HUES48 (cell line): ENCODE data around the gene TSEN54.

Experiments
- H3K27ac ChIP-seq: one replicate; pipeline ENCODE4 v1.7.0; 2013; ENCODE audit warnings: low read depth, low read length, inconsistent platforms
- H3K27me3 ChIP-seq: 2 replicates; pipeline ENCODE4 v1.6.1; 2013; ENCODE audit warnings: mild to moderate bottlenecking, low read length; ENCODE audit not compliant: control insufficient read depth, insufficient read depth
- H3K36me3 ChIP-seq: 2 replicates; pipeline ENCODE4 v1.6.1; 2013; ENCODE audit warnings: low read length; ENCODE audit not compliant: control insufficient read depth, insufficient read depth
- H3K4me1 ChIP-seq: 2 replicates; pipeline ENCODE4 v1.6.1; 2013; ENCODE audit warnings: mild to moderate bottlenecking, low read length; ENCODE audit not compliant: control insufficient read depth, insufficient read depth
- H3K4me3 ChIP-seq: 2 replicates; pipeline ENCODE4 v1.5.1; 2013; ENCODE audit warnings: mild to moderate bottlenecking, low read depth, low read length
- H3K9ac ChIP-seq: 2 replicates; pipeline ENCODE4 v1.6.1; 2013; ENCODE audit warnings: mild to moderate bottlenecking, low read depth, low read length, moderate library complexity
- H3K9me3 ChIP-seq: 2 replicates; pipeline ENCODE4 v1.6.1; 2013; ENCODE audit warnings: low read length; ENCODE audit not compliant: control insufficient read depth, insufficient read depth

Gene TSEN54

GRCh38 chr17:75489511-75489955 lies 26.8 kb upstream of the TSEN54 start:
- Histone ChIP-seq H3K4me1 (no peaks in the 10 kb centered on the region), H3K36me3 (peaks cover 37% of the 10 kb centered on the region), H3K27ac (no peak overlapping the region), H3K9me3 (no peaks in the 10 kb centered on the region), H3K4me3 (no peak overlapping the region), H3K9ac (no peak overlapping the region), H3K27me3 (no peaks in the 10 kb centered on the region)

- H3K36me3 ChIP-seq: peaks cover 44% of the 10 kb centered on the region
- H3K4me1 ChIP-seq: no peaks in the 10 kb centered on the region
- H3K4me3 ChIP-seq: no peak overlapping the region
- no peak overlapping the region for H3K27ac ChIP-seq
- H3K9ac ChIP-seq: no peak overlapping the region
- H3K27me3 ChIP-seq: no peaks in the 10 kb centered on the region
- H3K9me3 ChIP-seq: no peaks in the 10 kb centered on the region
Observed at GRCh38 chr17:75490173-75490743, 26.1 kb upstream of the TSEN54 start.

DNA sequence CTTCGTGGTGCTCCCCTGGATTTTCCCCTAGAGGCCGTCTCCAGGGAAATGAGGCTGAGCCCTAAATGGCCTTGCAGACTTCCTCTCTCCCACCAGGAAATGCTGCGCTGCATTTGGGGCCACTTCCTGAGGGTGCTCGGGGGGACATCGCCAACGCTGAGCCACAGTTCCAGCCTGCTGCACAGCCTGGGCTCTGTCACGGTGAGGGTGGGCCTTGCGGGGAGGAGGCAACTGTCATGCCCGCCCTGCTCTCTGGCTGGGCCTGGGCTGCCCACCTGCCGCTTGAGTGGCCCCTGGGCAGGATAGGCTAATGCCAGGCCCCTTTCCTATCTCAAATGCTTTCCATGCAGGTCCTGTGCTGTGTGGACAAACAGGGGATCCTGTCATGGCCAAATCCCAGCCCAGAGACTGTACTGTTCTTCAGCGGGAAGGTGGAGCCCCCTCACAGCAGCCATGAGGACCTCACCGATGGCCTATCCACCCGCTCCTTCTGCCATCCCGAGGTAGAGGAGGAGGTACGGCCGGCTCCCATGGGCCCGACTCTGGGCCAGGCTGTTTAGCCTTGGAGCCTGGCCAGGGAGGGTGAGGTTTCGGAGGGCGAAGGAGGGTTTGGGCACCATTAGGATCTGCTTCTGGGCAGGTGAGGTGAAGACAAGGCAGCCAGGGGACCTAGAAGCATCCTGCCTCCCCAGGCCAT lies 25.2 kb upstream of the TSEN54 start:
- Histone ChIP-seq H3K27me3 (no peaks in the 10 kb centered on the region), H3K4me1 (no peaks in the 10 kb centered on the region), H3K9ac (no peak overlapping the region), H3K9me3 (no peaks in the 10 kb centered on the region), H3K4me3 (no peak overlapping the region), H3K36me3 (peaks cover 52% of the 10 kb centered on the region), H3K27ac (no peak overlapping the region)

GRCh38 chr17:75491680-75492079 lies 24.6 kb upstream of the TSEN54 start:
- H3K9me3 ChIP-seq: no peaks in the 10 kb centered on the region
- H3K9ac ChIP-seq: no peak overlapping the region
- H3K27me3 ChIP-seq: no peaks in the 10 kb centered on the region
- H3K27ac ChIP-seq: no peak overlapping the region
- H3K36me3 ChIP-seq: peaks cover 58% of the 10 kb centered on the region
- no peak overlapping the region for H3K4me3 ChIP-seq
- H3K4me1 ChIP-seq: no peaks in the 10 kb centered on the region

- peaks cover 64% of the 10 kb centered on the region for H3K36me3 ChIP-seq
Observed at GRCh38 chr17:75492555-75493168, 23.7 kb upstream of the TSEN54 start.

DNA sequence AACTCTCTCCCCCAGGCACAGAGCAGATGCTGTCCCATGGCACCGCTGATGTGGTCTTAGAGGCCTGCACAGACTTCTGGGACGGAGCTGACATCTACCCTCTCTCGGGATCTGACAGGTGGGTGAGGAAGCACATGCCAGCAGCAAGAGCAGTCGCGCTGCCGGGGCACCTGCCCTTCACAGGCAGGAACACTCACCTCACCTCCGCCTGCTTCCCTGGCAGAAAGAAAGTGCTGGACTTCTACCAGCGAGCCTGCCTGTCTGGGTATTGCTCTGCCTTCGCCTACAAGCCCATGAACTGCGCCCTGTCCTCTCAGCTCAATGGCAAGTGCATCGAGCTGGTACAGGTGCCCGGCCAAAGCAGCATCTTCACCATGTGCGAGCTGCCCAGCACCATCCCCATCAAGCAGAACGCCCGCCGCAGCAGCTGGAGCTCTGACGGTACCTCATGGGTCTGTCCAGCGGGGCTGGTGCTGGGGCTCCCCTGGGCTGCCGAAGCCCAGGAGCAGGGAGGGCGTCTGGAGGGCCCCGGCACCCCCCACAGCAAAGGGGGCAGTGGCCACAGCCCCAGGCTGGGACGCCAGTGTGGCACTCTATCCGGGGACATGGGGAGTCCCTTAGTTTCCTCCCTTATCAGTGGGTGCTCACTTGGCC lies 22.7 kb upstream of the TSEN54 start:
- Histone ChIP-seq H3K9me3 (no peaks in the 10 kb centered on the region), H3K27me3 (no peaks in the 10 kb centered on the region), H3K4me1 (no peaks in the 10 kb centered on the region), H3K9ac (no peak overlapping the region), H3K36me3 (peaks cover 73% of the 10 kb centered on the region), H3K4me3 (no peak overlapping the region), H3K27ac (no peak overlapping the region)

More at GRCh38 chr17:75492555-75493168, 23.7 kb upstream of the TSEN54 start:
- H3K9ac ChIP-seq: no peak overlapping the region
- no peaks in the 10 kb centered on the region for H3K27me3 ChIP-seq
- H3K27ac ChIP-seq: no peak overlapping the region
- no peak overlapping the region for H3K4me3 ChIP-seq
- H3K4me1 ChIP-seq: no peaks in the 10 kb centered on the region
- no peaks in the 10 kb centered on the region for H3K9me3 ChIP-seq

GRCh38 chr17:75494326-75494877 lies 21.9 kb upstream of the TSEN54 start:
- Histone ChIP-seq H3K27ac (no peak overlapping the region), H3K27me3 (no peaks in the 10 kb centered on the region), H3K4me3 (no peak overlapping the region), H3K36me3 (peaks cover 78% of the 10 kb centered on the region), H3K4me1 (no peaks in the 10 kb centered on the region), H3K9me3 (no peaks in the 10 kb centered on the region), H3K9ac (no peak overlapping the region)

DNA sequence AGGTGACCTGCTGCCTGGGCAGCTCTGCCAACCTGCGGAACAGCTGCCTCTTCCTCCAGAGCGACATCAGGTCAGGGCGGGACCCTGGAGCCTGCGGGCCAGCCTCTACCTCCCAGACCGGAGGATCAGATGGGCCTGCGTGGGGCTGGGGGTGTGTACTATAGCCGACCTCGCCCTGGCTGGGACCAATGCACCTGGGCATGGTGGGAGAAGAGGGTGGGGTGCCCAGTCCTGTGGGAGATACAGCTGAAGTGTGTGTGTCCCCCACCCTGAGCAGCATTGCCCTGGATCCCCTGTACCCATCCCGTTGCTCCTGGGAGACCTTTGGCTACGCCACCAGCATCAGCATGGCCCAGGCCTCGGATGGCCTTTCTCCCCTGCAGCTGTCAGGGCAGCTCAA lies 20.3 kb upstream of the TSEN54 start:
- Histone ChIP-seq H3K27ac (no peak overlapping the region), H3K9ac (no peak overlapping the region), H3K4me1 (no peaks in the 10 kb centered on the region), H3K9me3 (no peaks in the 10 kb centered on the region), H3K4me3 (no peak overlapping the region), H3K36me3 (peaks cover 89% of the 10 kb centered on the region), H3K27me3 (no peaks in the 10 kb centered on the region)

GRCh38 chr17:75498039-75498725 lies 18.1 kb upstream of the TSEN54 start:
- no peak overlapping the region for H3K4me3 ChIP-seq
- H3K4me1 ChIP-seq: no peaks in the 10 kb centered on the region
- H3K27me3 ChIP-seq: no peaks in the 10 kb centered on the region
- no peak overlapping the region for H3K27ac ChIP-seq
- H3K9me3 ChIP-seq: no peaks in the 10 kb centered on the region
- H3K36me3 ChIP-seq: peaks cover 82% of the 10 kb centered on the region
- no peak overlapping the region for H3K9ac ChIP-seq

DNA sequence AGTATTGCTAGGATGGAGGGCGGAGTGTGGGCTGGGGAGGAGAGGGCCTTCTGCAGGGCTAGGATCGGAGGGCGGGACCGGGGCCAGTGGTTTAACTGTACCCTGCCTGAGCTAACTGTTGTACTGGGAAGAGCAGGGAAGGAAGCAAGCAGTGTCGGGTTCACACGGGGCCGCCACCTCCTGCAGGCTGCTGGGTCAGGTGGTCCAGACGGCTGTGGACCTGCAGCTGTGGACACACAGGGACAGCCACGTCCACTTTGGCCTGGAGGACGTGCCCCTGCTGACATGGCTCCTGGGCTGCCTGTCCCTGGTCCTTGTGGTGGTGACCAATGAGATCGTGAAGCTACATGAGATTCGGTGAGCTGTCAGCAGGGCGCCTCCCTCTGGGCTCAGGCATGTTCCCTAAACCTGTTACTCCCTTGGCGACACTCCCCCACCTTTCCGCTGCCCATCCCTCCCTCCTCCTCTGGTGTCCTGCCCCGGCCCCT lies 17.6 kb upstream of the TSEN54 start:
- Histone ChIP-seq H3K4me3 (no peak overlapping the region), H3K27me3 (no peaks in the 10 kb centered on the region), H3K36me3 (peaks cover 80% of the 10 kb centered on the region), H3K9ac (no peak overlapping the region), H3K27ac (no peak overlapping the region), H3K9me3 (no peaks in the 10 kb centered on the region), H3K4me1 (no peaks in the 10 kb centered on the region)
